Keratinocyte (primary cell): ENCODE measurements around the gene ENOSF1. TPM values are rescaled to one million over a fixed set of nuclear protein-coding genes. Genes with fewer than 3 reads are reported as not detected.
A peak's percentile ranks its signal among the peaks of the same experiment; 100 is the strongest.

ENCODE experiments used
- DNase-seq: peaks from one replicate; pipeline ENCODE4 v3.0.0-alpha.2; 2011; ENCODE audit warnings: low read depth, missing footprints, low spot score
- FAIRE-seq: peaks from 2 replicates; lab custom pipeline; 2011; peaks lifted over from hg19 to GRCh38; lab: Jason Lieb, UNC
- H2AFZ ChIP-seq: 2 replicates; pipeline ENCODE4 v1.6.0; 2012; ENCODE audit warnings: low read length, control low read depth, inconsistent platforms; ENCODE audit not compliant: control insufficient read depth
- H3K27ac ChIP-seq: 2 replicates; pipeline ENCODE4 v1.5.1; 2011; ENCODE audit warnings: low read length; ENCODE audit not compliant: control insufficient read depth, insufficient read depth
- H3K27me3 ChIP-seq: 3 replicates; pipeline ENCODE4 v1.6.0; 2011; ENCODE audit warnings: low read length; ENCODE audit not compliant: control insufficient read depth, insufficient read depth; ENCODE audit errors: extremely low read depth
- H3K36me3 ChIP-seq, 2 experiments: 2 replicates in 1 of 2; 3 replicates in 1 of 2; pipeline ENCODE4 v1.5.1; 2011; ENCODE audit warnings: low read length in 2 of 2, mild to moderate bottlenecking in 1 of 2; ENCODE audit not compliant: control insufficient read depth in 2 of 2, insufficient read depth in 2 of 2; ENCODE audit errors: extremely low read depth in 1 of 2
- H3K4me1 ChIP-seq: 3 replicates; pipeline ENCODE4 v1.5.1; 2011; ENCODE audit warnings: low read length; ENCODE audit not compliant: control insufficient read depth, insufficient read depth; ENCODE audit errors: extremely low read depth
- H3K4me2 ChIP-seq: 3 replicates; pipeline ENCODE4 v1.6.0; 2011; ENCODE audit warnings: low read depth, low read length; ENCODE audit not compliant: control insufficient read depth, insufficient read depth; ENCODE audit errors: extremely low read depth
- H3K4me3 ChIP-seq, 3 experiments: fragments of 200-600 bp in 1 of 3; sonication (generic) in 1 of 3; 2 replicates in 2 of 3; 3 replicates in 1 of 3; pipeline ENCODE4 v1.5.1; 2011 to 2016; ENCODE audit warnings: low read length in 3 of 3, mild to moderate bottlenecking in 3 of 3, control low read depth in 2 of 3, inconsistent platforms in 1 of 3, low read depth in 1 of 3, mixed read lengths in 1 of 3, mixed run types in 1 of 3, moderate library complexity in 1 of 3; ENCODE audit not compliant: control insufficient read depth in 2 of 3, insufficient read depth in 2 of 3; ENCODE audit errors: extremely low read depth in 1 of 3
- H3K79me2 ChIP-seq: 2 replicates; pipeline ENCODE4 v1.6.0; 2012; ENCODE audit warnings: low read length; ENCODE audit not compliant: control insufficient read depth, insufficient read depth
- H3K9ac ChIP-seq: 3 replicates; pipeline ENCODE4 v1.6.0; 2011; ENCODE audit warnings: low read length; ENCODE audit not compliant: control insufficient read depth, insufficient read depth; ENCODE audit errors: extremely low read depth
- H3K9me1 ChIP-seq: 3 replicates; pipeline ENCODE4 v1.6.0; 2011; ENCODE audit warnings: low read length; ENCODE audit not compliant: control insufficient read depth, insufficient read depth; ENCODE audit errors: extremely low read depth
- H3K9me3 ChIP-seq: 2 replicates; pipeline ENCODE4 v1.5.1; 2012; ENCODE audit warnings: low read depth, low read length; ENCODE audit not compliant: control insufficient read depth
- H4K20me1 ChIP-seq: 3 replicates; pipeline ENCODE4 v1.6.0; 2011; ENCODE audit warnings: low read length; ENCODE audit not compliant: control insufficient read depth, insufficient read depth; ENCODE audit errors: extremely low read depth
- EZH2 ChIP-seq: IDR thresholded peaks from one replicate; pipeline ENCODE4 v1.6.1; 2012; ENCODE audit warnings: inconsistent platforms, mild to moderate bottlenecking, low read length, moderate library complexity
- dilution Hi-C: fragments of 300-500 bp; cut with MboI; formaldehyde crosslinking; loops from one replicate; pipeline ENCODE4 v1.7.0; 2020; ENCODE audit warnings: low sequenced_read_pairs; ENCODE audit not compliant: extremely low pct_ligation_motif_present
- polyA plus RNA-seq, 5 experiments: library from polyadenylated mRNA; depleted of rRNA in 3 of 5; stranded (reverse) in 3 of 5; stranded (forward) in 1 of 5; unstranded in 1 of 5; fragments of >200 nt; gene quantifications; 1 replicate in 1 of 5; 2 replicates in 3 of 5; 3 replicates in 1 of 5; pipeline versions ENCODE4 v1.2.1 to v1.2.3, GENCODE V29; 2011 to 2012; ENCODE audit warnings: missing spikeins in 2 of 5, low read depth in 1 of 5, low replicate concordance in 1 of 5
- TF ChIP-seq, protein P1 (sequence below), 3 experiments: IDR thresholded peaks in 1 of 3; conservative IDR thresholded peaks in 1 of 3; optimal IDR thresholded peaks in 1 of 3; 2 replicates in 2 of 3; 3 replicates in 1 of 3; pipeline versions ENCODE3 to v1.5.1; 2011; ENCODE audit warnings: low read length in 3 of 3, mild to moderate bottlenecking in 3 of 3, moderate library complexity in 2 of 3, control low read depth in 1 of 3, inconsistent platforms in 1 of 3; ENCODE audit not compliant: insufficient read depth in 2 of 3; ENCODE audit errors: extremely low read depth in 1 of 3

The ENOSF1 gene
- polyA plus RNA-seq, 1 donor (not counting 4 experiments of a cell fraction or from before 2014, with no cell fraction given): 27.6 TPM

DNA sequence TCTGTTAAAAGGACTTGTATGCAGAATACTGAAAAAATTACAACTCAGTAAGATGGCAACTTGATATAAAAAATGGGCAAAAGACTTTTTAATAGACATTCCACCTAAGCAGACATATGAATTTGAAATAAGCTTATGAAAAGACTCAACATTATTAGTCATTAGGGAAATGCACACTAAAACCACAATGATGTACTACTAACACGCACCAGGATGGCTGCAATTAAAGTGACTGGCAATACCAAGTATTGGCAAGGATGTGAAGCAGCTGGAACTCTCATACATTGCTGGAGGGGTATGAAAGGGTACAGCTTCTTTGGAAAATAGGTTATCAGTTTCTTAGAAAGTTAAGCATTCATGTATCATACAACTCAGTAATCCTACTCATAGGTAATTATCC is 3.2 kb upstream of the ENOSF1 start:
- Histone ChIP-seq H3K4me3 (no peak overlapping the region), H3K79me2 (peaks cover 11% of the 10 kb centered on the region), H2AFZ (no peak overlapping the region), H3K4me2 (no peak overlapping the region), H3K9me3 (no peaks in the 10 kb centered on the region), H3K9ac (no peak overlapping the region), H3K36me3 (no peaks in the 10 kb centered on the region), H3K9me1 (no peaks in the 10 kb centered on the region), H3K27me3 (no peaks in the 10 kb centered on the region), H4K20me1 (no peaks in the 10 kb centered on the region), H3K4me1 (peaks cover 13% of the 10 kb centered on the region), H3K27ac (no peak overlapping the region)
- peak; percentile 87 for FAIRE-seq
- DNase-seq: no peak
- no peak for TF ChIP-seq EZH2
- TF ChIP-seq, protein P1, sequence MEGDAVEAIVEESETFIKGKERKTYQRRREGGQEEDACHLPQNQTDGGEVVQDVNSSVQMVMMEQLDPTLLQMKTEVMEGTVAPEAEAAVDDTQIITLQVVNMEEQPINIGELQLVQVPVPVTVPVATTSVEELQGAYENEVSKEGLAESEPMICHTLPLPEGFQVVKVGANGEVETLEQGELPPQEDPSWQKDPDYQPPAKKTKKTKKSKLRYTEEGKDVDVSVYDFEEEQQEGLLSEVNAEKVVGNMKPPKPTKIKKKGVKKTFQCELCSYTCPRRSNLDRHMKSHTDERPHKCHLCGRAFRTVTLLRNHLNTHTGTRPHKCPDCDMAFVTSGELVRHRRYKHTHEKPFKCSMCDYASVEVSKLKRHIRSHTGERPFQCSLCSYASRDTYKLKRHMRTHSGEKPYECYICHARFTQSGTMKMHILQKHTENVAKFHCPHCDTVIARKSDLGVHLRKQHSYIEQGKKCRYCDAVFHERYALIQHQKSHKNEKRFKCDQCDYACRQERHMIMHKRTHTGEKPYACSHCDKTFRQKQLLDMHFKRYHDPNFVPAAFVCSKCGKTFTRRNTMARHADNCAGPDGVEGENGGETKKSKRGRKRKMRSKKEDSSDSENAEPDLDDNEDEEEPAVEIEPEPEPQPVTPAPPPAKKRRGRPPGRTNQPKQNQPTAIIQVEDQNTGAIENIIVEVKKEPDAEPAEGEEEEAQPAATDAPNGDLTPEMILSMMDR (optimal IDR thresholded peaks at IDR 0.05 in 1 of 3, IDR thresholded peaks at IDR 0.05 in 1 of 3, conservative IDR thresholded peaks at IDR 0.05 in 1 of 3; ENCODE audit: extremely low read depth in 1 of 3, insufficient read depth in 2 of 3, low read length in 3 of 3): no peak
- dilution Hi-C loops: no loop called here

DNA sequence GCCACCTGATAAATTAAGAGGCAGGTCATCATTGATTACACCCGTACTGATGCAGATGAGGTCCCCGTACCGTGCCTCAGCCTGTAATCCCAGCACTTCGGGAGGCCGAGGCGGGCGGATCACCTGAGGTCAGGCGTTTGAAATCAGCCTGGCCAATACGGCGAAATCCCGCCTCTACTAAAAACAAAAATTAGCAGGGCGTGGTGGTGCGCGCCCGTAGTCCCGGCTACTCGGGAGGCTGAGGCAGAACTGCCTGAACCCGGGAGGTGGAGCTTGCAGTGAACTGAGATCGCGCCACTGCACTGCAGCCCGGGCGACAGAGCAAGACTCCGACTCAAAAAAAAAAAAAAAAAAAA is 683 bp upstream of the ENOSF1 start:
- Histone ChIP-seq H3K4me3 (peak overlapping the region; percentile 44 to 66 (median 65)), H3K79me2 (peaks cover 33% of the 10 kb centered on the region), H3K27ac (peak overlapping the region; percentile 78), H3K9me3 (no peaks in the 10 kb centered on the region), H3K36me3 (peaks cover 3 to 9% of the 10 kb centered on the region in 2 experiments), H3K4me1 (peaks cover 14% of the 10 kb centered on the region), H3K27me3 (no peaks in the 10 kb centered on the region), H3K9ac (peak overlapping the region; percentile 73), H2AFZ (peak overlapping the region; percentile 89), H3K4me2 (peak overlapping the region; percentile 83), H4K20me1 (no peaks in the 10 kb centered on the region), H3K9me1 (no peaks in the 10 kb centered on the region)
- DNase-seq: no peak
- TF ChIP-seq, protein P1 (optimal IDR thresholded peaks at IDR 0.05 in 1 of 3, IDR thresholded peaks at IDR 0.05 in 1 of 3, conservative IDR thresholded peaks at IDR 0.05 in 1 of 3; ENCODE audit: extremely low read depth in 1 of 3, insufficient read depth in 2 of 3, low read length in 3 of 3): no peak
- no peak for TF ChIP-seq EZH2
- FAIRE-seq: no peak
- dilution Hi-C loops: no loop called here
